GM21360 (cell line): Measurements from ENCODE around the gene ZBTB5.

Experiments used
- ATAC-seq: cut with Tn5 transposase; IDR thresholded peaks from one replicate; pipeline ENCODE4 v1.9.1; 2021; ENCODE audit warnings: mild to moderate bottlenecking, moderate library complexity; ENCODE audit not compliant: unreplicated experiment

The ZBTB5 gene

DNA sequence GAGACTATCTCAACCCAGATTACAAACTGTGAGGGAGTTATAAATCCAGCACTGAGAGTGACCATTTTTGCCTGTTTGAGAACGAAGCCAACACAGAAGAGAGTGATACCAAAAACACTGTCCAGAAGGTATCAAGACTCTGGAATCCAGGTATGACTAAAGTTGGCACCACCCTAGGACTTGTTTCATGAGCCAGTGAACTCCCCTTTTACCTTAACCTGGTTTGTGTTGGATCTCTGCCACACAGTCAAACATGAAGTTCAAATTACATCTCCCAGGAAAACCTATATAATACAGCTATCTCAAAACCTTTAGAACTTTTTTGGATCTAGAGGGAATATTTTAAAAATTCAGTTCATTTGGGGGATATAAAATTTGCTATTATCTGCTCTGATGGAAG lies 11.4 kb downstream of the ZBTB5 start:
- ATAC-seq, result no peak

DNA sequence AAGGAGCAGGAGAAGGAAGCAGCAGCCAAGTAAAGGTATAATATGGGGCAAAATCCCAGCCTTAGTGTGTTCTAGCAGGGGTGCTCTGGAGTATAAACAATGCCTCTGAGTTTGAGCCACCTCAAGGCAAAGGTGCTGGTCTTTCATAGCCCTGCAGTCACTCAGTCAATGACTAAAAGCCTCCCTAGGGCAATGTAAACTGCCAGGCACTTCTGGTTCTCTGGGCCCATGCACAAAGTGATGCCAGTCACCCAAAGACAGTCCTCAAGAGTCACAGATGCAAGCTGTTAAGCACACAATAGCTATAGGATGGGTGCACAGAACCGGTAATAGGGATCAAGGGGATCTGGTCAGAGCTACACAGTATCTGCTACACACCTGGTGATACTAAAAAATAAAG lies 12.6 kb downstream of the ZBTB5 start:
- no peak for ATAC-seq

GRCh38 chr9:37451628-37452027 lies 13.6 kb downstream of the ZBTB5 start:
- no peak for ATAC-seq

DNA sequence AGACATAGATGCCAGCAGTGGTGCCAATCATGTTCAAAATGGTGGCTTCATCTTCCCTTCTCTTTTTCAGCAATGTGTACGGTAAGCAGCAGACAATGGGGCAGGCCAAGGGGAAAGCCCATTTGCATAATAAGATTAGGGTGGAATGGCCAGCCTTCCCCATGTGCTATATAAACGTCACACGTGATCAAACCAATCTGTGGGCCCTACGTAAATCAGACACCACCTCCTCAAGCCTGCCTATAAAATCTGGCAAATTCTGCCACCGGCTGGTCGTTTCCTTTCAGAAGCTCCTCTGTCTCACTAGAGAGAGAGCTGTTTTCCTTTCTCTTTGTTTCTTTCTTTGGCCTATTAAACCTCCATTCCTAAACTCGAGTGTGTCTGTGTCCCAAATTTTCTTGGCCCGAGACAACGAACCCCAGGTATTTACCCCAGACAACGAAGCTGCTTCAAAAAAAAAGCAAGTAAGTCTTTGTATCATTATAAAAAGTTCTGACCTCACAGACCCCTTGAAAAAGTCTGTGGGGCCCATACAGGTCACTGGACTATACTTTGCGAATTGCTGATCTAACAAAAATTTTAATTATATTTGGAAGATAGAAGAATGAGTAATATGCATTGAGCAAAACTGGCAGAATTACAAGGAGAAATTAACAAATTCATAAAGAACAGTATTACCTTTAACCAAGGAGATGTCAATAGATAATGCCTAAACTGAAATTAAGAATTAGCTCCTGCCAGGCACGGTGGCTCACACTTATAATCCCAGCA lies 15.2 kb downstream of the ZBTB5 start:
- no peak for ATAC-seq

- ATAC-seq, result no peak
These were observed 18.1 kb downstream of the ZBTB5 start for GRCh38 chr9:37447111-37447510.

DNA sequence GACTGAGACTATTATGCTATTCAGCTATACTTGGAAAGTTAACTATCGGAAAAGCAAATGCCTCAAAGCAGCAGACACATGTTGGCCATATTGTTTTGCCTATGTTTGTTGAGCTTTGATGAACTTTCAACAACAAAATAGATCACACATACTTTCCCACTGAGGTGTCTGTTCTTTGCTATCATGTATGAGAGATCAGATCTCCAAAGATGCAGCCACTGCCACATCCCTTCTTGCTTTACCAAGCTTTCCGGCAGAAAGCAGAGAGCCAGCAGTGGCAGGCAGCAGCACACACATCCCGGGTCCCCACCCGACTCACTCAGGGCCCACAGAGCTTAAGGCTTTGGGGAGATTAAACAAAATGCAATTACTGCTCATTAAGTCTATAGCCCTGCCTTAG lies 18.8 kb downstream of the ZBTB5 start:
- ATAC-seq, result no peak

DNA sequence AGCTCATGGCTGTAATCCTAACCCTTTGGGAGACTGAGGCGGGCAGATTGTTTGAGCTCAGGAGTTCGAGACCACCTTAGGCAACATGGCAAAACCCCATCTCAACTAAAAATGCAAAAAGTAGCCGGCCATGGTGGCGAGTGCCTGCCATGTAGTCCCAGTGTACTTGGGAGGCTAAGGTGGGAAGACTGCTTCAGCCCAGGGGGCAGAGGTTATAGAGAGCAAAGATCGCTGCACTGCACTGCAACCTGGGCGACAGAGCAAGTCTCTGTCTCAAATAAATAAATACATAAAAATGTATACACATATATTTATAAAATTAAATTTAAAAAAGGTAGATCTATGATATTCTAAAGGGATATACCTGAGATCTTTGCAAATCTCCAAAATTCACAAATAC lies 19.4 kb downstream of the ZBTB5 start:
- ATAC-seq, result no peak

DNA sequence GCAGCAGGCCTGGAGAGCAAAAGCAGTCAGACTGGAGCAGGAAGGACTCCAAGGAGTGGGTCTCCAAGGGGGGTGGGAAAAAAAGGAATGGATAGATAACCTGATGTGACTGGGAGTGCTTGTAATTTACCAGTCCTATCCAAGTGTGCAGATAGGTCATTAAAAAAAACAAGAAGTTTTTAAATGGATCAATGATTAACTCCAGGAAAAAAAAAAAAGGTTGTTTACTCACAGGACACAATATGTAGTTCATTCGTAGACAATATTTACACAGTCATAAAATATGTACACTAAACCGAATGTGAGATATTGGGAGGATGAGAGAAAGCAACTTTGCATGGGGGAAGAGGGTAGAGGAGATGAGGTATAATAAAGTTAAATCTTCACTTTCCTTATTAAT lies 20.4 kb downstream of the ZBTB5 start:
- ATAC-seq, result no peak

DNA sequence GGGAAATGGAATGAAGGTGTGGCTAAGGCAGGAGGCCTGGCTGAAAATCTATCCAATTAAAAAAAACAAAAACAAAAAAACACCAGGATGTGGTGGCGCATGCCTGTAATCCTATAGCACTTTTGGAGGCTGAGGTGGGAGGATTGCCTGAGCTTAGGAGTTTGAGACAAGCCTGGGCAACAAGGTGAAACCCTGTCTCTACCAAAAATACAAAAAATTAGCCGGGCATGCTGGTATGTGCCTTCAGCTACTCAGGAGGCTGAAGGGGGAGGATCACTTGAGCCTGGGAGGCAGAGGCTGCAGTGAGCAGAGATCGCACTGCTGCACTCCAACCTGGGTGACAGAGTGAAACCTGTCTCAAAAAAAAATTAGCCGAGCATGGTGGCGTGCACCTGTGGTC lies 21.7 kb downstream of the ZBTB5 start:
- ATAC-seq, result no peak

DNA sequence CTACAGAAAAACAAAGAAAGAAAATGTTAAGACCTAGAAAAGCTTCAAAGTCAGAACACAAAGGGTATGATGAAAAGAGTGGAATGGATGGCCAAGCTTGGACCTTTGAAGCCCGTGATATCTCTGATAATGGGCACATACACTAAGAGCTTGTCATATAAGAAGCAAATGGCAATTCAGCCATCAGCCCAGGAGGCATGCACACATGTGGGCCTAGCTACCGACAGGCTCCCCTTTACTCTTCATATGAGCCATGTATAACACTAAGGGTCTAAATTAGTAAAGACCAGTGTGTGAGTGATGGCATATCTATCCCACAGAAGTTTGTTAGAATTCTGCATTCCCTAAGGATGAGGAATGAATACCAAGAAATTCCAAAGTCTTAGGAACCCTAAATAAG lies 22.7 kb downstream of the ZBTB5 start:
- ATAC-seq, result no peak

DNA sequence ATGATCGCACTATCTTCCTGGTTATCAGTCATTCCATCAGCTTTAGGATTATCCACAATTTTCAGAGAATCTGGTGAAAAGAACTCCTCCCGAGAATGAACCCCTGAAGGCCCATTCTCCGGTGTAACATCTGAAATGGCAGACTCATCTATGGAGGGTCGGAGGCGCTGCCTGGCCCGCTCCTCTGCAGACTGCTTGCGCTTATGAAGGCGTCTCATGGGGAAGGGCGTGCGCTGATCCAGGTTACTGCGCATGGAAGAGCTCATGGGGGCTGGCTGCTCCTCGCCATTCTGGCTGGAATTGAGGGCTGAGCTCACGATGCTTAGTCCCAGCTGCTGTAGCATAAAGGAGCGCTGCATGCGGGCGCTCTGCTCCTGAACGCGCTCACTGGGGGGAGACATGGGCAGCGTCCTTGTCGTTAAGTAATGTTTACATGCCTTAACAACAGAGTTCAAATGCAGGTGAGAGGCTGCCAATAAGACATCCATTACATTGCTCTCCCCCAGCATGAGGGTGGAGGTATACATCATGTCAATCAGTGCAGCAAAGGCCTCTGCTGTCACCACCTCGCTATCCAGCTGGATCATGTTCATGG lies 23.4 kb downstream of the ZBTB5 start:
- ATAC-seq, result no peak

DNA sequence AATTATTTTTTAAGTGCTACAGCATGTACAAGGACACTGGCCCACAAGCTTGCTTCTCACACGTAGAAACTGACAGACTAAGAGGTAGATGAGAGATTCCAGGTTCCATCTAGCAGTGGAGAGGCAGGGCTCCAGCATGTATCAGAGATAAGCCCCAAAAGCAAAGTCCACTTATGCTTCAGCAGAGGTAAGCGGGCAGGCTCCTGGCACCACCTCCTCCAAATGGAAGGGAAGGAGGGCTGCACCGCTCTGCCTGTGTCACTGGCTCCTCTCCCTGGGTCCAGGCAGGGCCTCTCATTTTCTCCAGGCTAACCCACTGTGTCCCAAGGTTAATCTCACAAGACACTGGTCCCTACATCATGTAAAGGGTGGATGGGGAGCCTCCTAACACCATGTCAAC lies 26.9 kb downstream of the ZBTB5 start:
- ATAC-seq, result no peak

GRCh38 chr9:37437621-37438020 lies 27.6 kb downstream of the ZBTB5 start:
- ATAC-seq, result no peak

DNA sequence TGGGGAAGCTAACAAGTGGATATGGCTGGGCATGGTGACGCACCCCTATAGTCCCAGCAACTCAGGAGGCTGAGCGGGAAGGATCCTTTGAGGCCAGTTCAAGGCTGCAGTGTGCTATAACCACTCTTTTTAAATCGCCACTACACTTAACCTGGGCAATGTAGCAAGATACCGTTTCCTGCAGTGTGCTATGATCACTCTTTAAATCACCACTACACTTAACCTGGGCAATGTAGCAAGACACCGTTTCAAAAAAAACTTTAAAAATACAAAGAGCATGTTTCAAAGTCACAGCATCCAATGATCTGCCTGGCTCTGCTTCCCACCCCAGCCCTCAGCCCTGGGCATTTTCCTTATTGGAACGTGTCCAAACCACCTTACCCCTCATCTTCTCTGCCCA lies 28.2 kb downstream of the ZBTB5 start:
- ATAC-seq, result no peak

GRCh38 chr9:37436540-37436939 lies 28.7 kb downstream of the ZBTB5 start:
- ATAC-seq, result no peak

DNA sequence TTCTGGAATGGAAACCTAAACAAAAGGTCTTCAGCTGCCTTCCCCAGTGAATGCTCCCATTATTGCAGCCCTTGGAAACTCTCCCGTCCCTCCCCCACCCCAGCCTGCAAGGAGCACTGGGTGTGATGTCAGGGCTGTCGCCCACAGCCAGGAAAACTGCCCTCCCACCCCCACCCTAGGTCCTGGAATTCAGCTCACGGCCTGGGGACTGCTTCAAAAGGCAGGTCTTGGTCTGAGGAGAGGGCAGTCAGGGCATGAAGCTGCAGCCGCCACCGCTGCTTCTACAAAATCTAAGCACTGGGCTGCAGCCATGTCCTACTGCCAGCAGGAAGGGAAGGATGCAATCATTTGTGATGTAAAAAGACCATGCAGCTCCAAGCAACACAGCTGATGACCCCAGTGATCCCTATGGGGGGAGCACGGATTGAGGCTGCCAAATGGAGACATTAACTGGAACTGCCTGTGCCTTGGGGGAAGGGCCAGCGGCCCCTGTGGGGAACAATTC lies 31.3 kb downstream of the ZBTB5 start:
- no peak for ATAC-seq

GRCh38 chr9:37432020-37432419 lies 33.2 kb downstream of the ZBTB5 start:
- ATAC-seq, result no peak

GRCh38 chr9:37430841-37431597 lies 34.2 kb downstream of the ZBTB5 start:
- ATAC-seq, result no peak

GRCh38 chr9:37429441-37430285 lies 35.6 kb downstream of the ZBTB5 start:
- ATAC-seq, result no peak

DNA sequence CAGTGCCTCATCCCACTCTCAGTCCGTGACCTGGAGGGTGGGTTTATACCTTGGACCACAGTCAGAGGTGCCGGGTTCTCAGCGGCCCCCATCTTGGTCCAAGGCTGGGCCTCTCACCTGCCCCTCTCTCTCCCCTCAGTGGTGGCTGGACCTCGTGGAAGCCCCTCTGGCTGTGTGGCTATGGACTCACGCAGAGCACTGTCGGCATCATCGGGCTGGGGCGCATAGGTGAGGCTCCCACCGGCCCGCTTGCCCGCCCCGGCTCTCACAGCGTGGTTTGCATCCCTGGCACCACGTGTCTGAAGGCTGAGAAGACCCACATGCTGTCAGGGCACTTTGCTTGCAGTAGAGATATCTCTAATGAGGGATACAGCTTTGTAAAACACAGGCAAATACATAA lies 36.9 kb downstream of the ZBTB5 start:
- no peak for ATAC-seq

DNA sequence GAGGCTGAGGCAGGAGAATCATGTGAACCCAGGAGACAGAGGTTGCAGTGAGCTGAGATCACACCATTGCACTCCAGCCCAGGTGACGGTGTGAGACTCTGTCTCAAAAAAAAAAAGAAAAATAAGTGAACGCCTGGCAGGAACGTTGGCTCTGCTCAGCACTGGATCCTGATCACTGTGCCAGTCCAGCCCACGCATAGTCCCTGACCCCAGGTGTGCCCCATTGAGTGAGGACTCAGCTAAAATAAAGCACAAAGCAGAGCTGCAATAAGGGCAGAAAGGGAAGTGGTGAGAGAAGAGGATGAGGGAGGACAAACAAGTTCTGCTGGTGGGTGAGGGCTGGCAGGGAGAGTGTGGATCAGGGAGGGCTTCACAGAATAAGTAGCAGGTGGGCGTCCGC lies 38.4 kb downstream of the ZBTB5 start:
- ATAC-seq, result no peak
